ENCODE results near the gene ARHGAP12.

DNA sequence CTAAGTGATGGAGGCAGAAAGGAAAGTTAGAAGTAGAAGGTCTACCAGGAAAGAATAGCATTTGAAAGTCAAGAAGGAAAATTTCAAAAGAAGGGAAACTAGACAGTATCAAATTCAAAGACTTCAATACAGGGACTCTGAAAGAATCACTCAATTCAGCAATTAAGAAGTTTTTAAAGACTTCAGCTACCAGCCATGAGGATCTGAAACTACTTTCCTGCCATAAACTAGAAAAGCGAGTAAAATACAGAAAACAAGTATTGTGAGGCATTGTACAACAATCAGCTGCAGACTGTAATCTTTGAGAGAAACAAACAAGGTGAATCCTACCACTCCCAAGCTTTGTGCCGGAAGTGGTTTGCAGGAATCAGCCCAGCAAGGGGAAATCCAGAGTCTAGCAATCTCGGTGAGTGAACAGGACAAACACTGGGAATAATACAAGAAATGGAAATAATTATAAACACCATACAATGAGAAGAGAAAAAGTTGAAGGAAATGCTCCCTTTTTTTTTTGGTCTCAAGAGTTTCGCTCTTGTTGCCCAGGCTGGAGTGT lies 62.4 kb downstream of the ARHGAP12 start:
- TF ChIP-seq, protein P1, sequence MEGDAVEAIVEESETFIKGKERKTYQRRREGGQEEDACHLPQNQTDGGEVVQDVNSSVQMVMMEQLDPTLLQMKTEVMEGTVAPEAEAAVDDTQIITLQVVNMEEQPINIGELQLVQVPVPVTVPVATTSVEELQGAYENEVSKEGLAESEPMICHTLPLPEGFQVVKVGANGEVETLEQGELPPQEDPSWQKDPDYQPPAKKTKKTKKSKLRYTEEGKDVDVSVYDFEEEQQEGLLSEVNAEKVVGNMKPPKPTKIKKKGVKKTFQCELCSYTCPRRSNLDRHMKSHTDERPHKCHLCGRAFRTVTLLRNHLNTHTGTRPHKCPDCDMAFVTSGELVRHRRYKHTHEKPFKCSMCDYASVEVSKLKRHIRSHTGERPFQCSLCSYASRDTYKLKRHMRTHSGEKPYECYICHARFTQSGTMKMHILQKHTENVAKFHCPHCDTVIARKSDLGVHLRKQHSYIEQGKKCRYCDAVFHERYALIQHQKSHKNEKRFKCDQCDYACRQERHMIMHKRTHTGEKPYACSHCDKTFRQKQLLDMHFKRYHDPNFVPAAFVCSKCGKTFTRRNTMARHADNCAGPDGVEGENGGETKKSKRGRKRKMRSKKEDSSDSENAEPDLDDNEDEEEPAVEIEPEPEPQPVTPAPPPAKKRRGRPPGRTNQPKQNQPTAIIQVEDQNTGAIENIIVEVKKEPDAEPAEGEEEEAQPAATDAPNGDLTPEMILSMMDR (conservative IDR thresholded peaks at IDR 0.05 in 1 of 2, IDR thresholded peaks at IDR 0.05 in 1 of 2; ENCODE audit: extremely low read depth in 1 of 2, insufficient read depth in 1 of 2, low read depth in 1 of 2, low read length in 2 of 2): no peak
- no peak for TF ChIP-seq EZH2 (IDR thresholded peaks at IDR 0.05; ENCODE audit: borderline replicate concordance, low read length)

Data from mammary epithelial cell (primary cell).